Keratinocyte (primary cell): ENCODE measurements around the gene MEIG1. TPM values are rescaled to one million over a fixed set of nuclear protein-coding genes. Genes with fewer than 3 reads are reported as not detected.
A peak's percentile ranks its signal among the peaks of the same experiment; 100 is the strongest.
"Not testable (repeated sequence)": the region's sequence is repeated elsewhere in the genome, so short reads cannot be mapped to it uniquely, and the experiment has no call there.

ENCODE experiments used
- DNase-seq: peaks from one replicate; pipeline ENCODE4 v3.0.0-alpha.2; 2011; ENCODE audit warnings: low read depth, missing footprints, low spot score
- FAIRE-seq: peaks from 2 replicates; lab custom pipeline; 2011; peaks lifted over from hg19 to GRCh38; lab: Jason Lieb, UNC
- H2AFZ ChIP-seq: 2 replicates; pipeline ENCODE4 v1.6.0; 2012; ENCODE audit warnings: low read length, control low read depth, inconsistent platforms; ENCODE audit not compliant: control insufficient read depth
- H3K27ac ChIP-seq: 2 replicates; pipeline ENCODE4 v1.5.1; 2011; ENCODE audit warnings: low read length; ENCODE audit not compliant: control insufficient read depth, insufficient read depth
- H3K27me3 ChIP-seq: 3 replicates; pipeline ENCODE4 v1.6.0; 2011; ENCODE audit warnings: low read length; ENCODE audit not compliant: control insufficient read depth, insufficient read depth; ENCODE audit errors: extremely low read depth
- H3K36me3 ChIP-seq, 2 experiments: 2 replicates in 1 of 2; 3 replicates in 1 of 2; pipeline ENCODE4 v1.5.1; 2011; ENCODE audit warnings: low read length in 2 of 2, mild to moderate bottlenecking in 1 of 2; ENCODE audit not compliant: control insufficient read depth in 2 of 2, insufficient read depth in 2 of 2; ENCODE audit errors: extremely low read depth in 1 of 2
- H3K4me1 ChIP-seq: 3 replicates; pipeline ENCODE4 v1.5.1; 2011; ENCODE audit warnings: low read length; ENCODE audit not compliant: control insufficient read depth, insufficient read depth; ENCODE audit errors: extremely low read depth
- H3K4me2 ChIP-seq: 3 replicates; pipeline ENCODE4 v1.6.0; 2011; ENCODE audit warnings: low read depth, low read length; ENCODE audit not compliant: control insufficient read depth, insufficient read depth; ENCODE audit errors: extremely low read depth
- H3K4me3 ChIP-seq, 3 experiments: fragments of 200-600 bp in 1 of 3; sonication (generic) in 1 of 3; 2 replicates in 2 of 3; 3 replicates in 1 of 3; pipeline ENCODE4 v1.5.1; 2011 to 2016; ENCODE audit warnings: low read length in 3 of 3, mild to moderate bottlenecking in 3 of 3, control low read depth in 2 of 3, inconsistent platforms in 1 of 3, low read depth in 1 of 3, mixed read lengths in 1 of 3, mixed run types in 1 of 3, moderate library complexity in 1 of 3; ENCODE audit not compliant: control insufficient read depth in 2 of 3, insufficient read depth in 2 of 3; ENCODE audit errors: extremely low read depth in 1 of 3
- H3K79me2 ChIP-seq: 2 replicates; pipeline ENCODE4 v1.6.0; 2012; ENCODE audit warnings: low read length; ENCODE audit not compliant: control insufficient read depth, insufficient read depth
- H3K9ac ChIP-seq: 3 replicates; pipeline ENCODE4 v1.6.0; 2011; ENCODE audit warnings: low read length; ENCODE audit not compliant: control insufficient read depth, insufficient read depth; ENCODE audit errors: extremely low read depth
- H3K9me1 ChIP-seq: 3 replicates; pipeline ENCODE4 v1.6.0; 2011; ENCODE audit warnings: low read length; ENCODE audit not compliant: control insufficient read depth, insufficient read depth; ENCODE audit errors: extremely low read depth
- H3K9me3 ChIP-seq: 2 replicates; pipeline ENCODE4 v1.5.1; 2012; ENCODE audit warnings: low read depth, low read length; ENCODE audit not compliant: control insufficient read depth
- H4K20me1 ChIP-seq: 3 replicates; pipeline ENCODE4 v1.6.0; 2011; ENCODE audit warnings: low read length; ENCODE audit not compliant: control insufficient read depth, insufficient read depth; ENCODE audit errors: extremely low read depth
- EZH2 ChIP-seq: IDR thresholded peaks from one replicate; pipeline ENCODE4 v1.6.1; 2012; ENCODE audit warnings: inconsistent platforms, mild to moderate bottlenecking, low read length, moderate library complexity
- dilution Hi-C: fragments of 300-500 bp; cut with MboI; formaldehyde crosslinking; loops from one replicate; pipeline ENCODE4 v1.7.0; 2020; ENCODE audit warnings: low sequenced_read_pairs; ENCODE audit not compliant: extremely low pct_ligation_motif_present
- polyA plus RNA-seq, 5 experiments: library from polyadenylated mRNA; depleted of rRNA in 3 of 5; stranded (reverse) in 3 of 5; stranded (forward) in 1 of 5; unstranded in 1 of 5; fragments of >200 nt; gene quantifications; 1 replicate in 1 of 5; 2 replicates in 3 of 5; 3 replicates in 1 of 5; pipeline versions ENCODE4 v1.2.1 to v1.2.3, GENCODE V29; 2011 to 2012; ENCODE audit warnings: missing spikeins in 2 of 5, low read depth in 1 of 5, low replicate concordance in 1 of 5
- TF ChIP-seq, protein P1 (sequence below), 3 experiments: IDR thresholded peaks in 1 of 3; conservative IDR thresholded peaks in 1 of 3; optimal IDR thresholded peaks in 1 of 3; 2 replicates in 2 of 3; 3 replicates in 1 of 3; pipeline versions ENCODE3 to v1.5.1; 2011; ENCODE audit warnings: low read length in 3 of 3, mild to moderate bottlenecking in 3 of 3, moderate library complexity in 2 of 3, control low read depth in 1 of 3, inconsistent platforms in 1 of 3; ENCODE audit not compliant: insufficient read depth in 2 of 3; ENCODE audit errors: extremely low read depth in 1 of 3

MEIG1 gene
- polyA plus RNA-seq, 1 donor (not counting 4 experiments of a cell fraction or from before 2014, with no cell fraction given), result 0.33 TPM

DNA sequence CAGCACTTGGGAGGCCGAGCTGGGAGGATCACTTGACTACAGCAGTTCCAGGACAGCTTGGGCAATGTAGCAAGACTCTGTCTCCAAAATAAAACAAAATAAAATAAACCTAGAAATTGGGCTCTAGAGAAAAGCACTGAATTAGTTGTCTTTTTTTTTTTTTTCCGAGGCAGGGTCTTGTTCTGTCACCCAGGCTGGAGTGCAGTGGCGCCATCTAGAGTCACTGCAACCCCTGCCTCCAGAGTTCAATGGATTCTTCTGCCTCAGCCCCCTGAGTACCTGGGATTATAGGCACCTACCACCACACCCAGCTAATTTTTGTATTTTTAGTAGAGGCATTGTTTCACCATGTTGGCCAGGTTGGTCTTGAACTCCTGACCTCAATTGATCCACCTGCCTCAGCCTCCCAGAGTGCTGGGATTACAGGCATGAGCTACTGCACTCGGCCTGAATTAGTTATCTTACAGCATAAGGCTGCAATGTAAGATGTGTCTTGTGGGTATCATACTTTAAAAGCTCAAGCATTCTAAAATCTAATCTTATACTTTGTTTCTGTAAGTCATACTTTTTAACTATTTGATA is 12.8 kb downstream of the MEIG1 start:
- no peaks in the 10 kb centered on the region for H3K79me2 ChIP-seq
- no peak for DNase-seq
- H3K27ac ChIP-seq, result no peak overlapping the region
- H3K4me3 ChIP-seq, result no peak overlapping the region
- H4K20me1 ChIP-seq, result no peaks in the 10 kb centered on the region
- no peak overlapping the region for H3K4me2 ChIP-seq
- H3K9me3 ChIP-seq, result no peaks in the 10 kb centered on the region
- no peaks in the 10 kb centered on the region for H3K36me3 ChIP-seq
- no peak for FAIRE-seq
- H3K9ac ChIP-seq, result no peak overlapping the region
- no peaks in the 10 kb centered on the region for H3K27me3 ChIP-seq
- TF ChIP-seq, protein P1, sequence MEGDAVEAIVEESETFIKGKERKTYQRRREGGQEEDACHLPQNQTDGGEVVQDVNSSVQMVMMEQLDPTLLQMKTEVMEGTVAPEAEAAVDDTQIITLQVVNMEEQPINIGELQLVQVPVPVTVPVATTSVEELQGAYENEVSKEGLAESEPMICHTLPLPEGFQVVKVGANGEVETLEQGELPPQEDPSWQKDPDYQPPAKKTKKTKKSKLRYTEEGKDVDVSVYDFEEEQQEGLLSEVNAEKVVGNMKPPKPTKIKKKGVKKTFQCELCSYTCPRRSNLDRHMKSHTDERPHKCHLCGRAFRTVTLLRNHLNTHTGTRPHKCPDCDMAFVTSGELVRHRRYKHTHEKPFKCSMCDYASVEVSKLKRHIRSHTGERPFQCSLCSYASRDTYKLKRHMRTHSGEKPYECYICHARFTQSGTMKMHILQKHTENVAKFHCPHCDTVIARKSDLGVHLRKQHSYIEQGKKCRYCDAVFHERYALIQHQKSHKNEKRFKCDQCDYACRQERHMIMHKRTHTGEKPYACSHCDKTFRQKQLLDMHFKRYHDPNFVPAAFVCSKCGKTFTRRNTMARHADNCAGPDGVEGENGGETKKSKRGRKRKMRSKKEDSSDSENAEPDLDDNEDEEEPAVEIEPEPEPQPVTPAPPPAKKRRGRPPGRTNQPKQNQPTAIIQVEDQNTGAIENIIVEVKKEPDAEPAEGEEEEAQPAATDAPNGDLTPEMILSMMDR (optimal IDR thresholded peaks at IDR 0.05 in 1 of 3, IDR thresholded peaks at IDR 0.05 in 1 of 3, conservative IDR thresholded peaks at IDR 0.05 in 1 of 3; ENCODE audit: extremely low read depth in 1 of 3, insufficient read depth in 2 of 3, low read length in 3 of 3), result peak; percentile 37 to 50 (median 41)
- TF ChIP-seq EZH2, result no peak
- no peaks in the 10 kb centered on the region for H3K4me1 ChIP-seq
- H2AFZ ChIP-seq, result no peak overlapping the region
- no peaks in the 10 kb centered on the region for H3K9me1 ChIP-seq
- dilution Hi-C loops, result no loop called here

DNA sequence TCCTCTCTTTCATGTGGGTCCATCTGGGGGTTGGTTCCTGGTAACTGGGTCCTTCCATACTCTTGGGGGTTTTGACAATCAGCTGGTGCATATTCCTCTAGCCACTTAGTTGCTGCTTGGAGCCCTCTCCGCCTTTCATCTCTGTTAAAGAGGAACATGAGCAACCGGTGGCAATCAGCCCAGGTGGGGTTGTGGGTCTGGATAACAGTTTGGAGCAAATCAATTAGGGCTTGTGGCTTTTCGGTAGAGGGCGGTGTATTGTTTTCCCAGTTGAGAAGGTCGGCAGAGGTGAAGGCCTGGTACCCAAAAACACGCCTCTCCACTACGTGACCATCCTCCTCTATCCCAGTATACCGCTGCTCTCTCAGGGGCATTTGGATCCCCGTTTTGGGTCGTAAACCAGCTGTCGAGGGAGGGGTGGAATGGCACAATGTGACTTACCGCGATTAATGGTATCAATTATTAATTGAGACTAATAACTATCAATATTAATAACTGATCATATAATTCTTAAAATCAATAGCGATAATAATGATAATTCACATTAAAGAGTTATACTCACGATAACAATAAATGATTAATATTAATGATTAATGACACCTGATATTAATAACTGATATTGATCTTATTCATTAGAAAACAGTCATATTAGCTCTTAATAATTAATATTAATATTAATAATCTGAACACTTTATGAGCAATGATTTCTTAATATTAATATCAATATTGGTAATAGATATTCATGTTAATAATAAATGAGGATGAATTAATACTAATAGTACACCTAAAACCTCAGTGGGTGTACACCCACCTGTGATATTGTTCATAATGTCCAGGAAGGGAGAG is 15.2 kb downstream of the MEIG1 start:
- H3K9ac ChIP-seq, FAIRE-seq, dilution Hi-C loops, DNase-seq, H3K9me3 ChIP-seq, H3K4me3 ChIP-seq, H3K27ac ChIP-seq, H4K20me1 ChIP-seq, H3K4me2 ChIP-seq, H3K4me1 ChIP-seq, H3K27me3 ChIP-seq, H3K36me3 ChIP-seq, H3K79me2 ChIP-seq, H3K9me1 ChIP-seq, H2AFZ ChIP-seq: not testable (repeated sequence)
